NAMALWA (cell line): Measurements from ENCODE around the gene CCDC43.

Experiments used
- DNase-seq: peaks from one replicate; pipeline ENCODE4 v3.0.0-alpha.2; 2015; ENCODE audit warnings: low spot score

The CCDC43 gene

DNA sequence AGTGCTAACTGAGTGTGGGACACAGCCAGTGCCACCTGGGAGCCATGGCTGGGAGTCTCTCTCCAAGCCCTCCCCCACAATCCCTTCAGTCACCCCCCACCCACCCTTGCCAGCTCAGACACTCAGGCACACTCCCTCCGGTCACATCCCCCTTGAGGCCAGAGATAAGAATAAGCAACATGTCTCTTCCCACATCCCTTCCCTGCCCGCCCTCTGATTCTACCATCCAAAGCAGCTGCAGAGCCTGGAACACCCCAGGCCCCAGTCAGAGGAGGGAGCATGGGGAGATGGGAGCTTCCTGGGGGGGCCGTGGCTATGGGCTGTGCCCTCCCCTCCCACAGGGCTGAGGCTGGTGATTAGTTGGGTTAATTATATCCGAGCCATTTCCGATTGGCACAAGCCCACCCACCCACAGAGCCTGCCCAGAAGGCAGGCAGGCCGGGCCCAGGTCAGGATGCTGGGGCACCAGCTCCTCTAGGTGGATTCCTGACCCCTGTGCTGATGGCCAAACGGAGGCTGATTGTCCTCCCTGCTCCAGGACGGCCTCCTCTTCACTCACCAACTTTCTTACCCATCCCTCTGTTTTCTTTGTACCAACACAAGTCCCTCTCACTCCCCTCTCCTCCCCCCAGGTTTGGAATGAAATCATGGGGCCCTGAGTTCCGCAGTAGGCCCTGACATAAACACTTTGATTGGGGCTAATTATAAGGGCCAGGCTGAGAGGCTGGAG is 61.9 kb downstream of the CCDC43 start:
- DNase-seq, result no peak
